GM19043 (cell line): ENCODE results near the gene SEMA4A.
"Not testable (repeated sequence)": the region's sequence is repeated elsewhere in the genome, so short reads cannot be mapped to it uniquely, and the experiment has no call there.

Source experiments
- ATAC-seq: cut with Tn5 transposase; IDR thresholded peaks from one replicate; pipeline ENCODE4 v1.9.1; 2021; ENCODE audit warnings: low read depth; ENCODE audit not compliant: unreplicated experiment

The SEMA4A gene

DNA sequence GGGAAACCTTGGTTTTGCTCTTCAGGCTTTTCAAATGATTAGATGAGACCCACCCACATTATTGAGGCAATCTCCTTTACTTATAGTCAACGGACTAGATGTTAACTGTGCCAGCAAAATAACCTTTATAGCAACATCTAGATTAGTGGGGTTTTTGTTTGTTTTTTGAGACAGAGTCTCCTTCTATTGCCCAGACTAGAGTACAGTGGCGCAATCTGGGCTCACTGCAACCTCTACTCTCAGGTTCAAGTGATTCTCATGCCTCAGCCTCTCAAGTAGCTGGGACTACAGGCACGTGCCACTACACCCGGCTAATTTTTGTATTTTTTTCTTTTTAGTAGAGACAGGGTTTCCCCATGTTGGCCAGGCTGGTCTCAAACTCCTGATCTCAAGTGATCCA lies 36.9 kb downstream of the SEMA4A start:
- ATAC-seq = not testable (repeated sequence)

GRCh38 chr1:156191292-156191964 lies 38.0 kb downstream of the SEMA4A start:
- no peak for ATAC-seq

DNA sequence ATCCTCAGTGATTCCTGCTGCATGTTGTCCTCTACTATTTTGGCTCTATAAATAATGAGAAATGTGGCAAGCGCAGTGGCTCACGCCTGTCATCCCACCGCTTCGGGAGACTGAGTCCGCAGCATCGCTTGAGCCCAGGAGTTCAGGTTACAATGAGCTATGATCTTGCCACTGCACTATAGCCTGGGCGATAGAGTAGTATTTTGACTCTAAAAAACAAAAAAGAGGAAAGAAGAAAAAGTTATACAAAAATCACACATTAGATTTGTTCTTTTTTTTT lies 39.8 kb downstream of the SEMA4A start:
- ATAC-seq = no peak

- ATAC-seq = peak; percentile 96
Measured at GRCh38 chr1:156193488-156194299, 40.3 kb downstream of the SEMA4A start, which contains the start of gene SLC25A44. Gene SLC25A44, plus strand, starts transcription at chr1:156194104. Its CDS starts 5,744 bp downstream, at chr1:156199848.

GRCh38 chr1:156194300-156194652 lies 40.9 kb downstream of the SEMA4A start:
- ATAC-seq = no peak

- ATAC-seq = no peak
Measured at GRCh38 chr1:156195853-156196252, 42.5 kb downstream of the SEMA4A start.

GRCh38 chr1:156196445-156196844 lies 43.1 kb downstream of the SEMA4A start:
- ATAC-seq = no peak

DNA sequence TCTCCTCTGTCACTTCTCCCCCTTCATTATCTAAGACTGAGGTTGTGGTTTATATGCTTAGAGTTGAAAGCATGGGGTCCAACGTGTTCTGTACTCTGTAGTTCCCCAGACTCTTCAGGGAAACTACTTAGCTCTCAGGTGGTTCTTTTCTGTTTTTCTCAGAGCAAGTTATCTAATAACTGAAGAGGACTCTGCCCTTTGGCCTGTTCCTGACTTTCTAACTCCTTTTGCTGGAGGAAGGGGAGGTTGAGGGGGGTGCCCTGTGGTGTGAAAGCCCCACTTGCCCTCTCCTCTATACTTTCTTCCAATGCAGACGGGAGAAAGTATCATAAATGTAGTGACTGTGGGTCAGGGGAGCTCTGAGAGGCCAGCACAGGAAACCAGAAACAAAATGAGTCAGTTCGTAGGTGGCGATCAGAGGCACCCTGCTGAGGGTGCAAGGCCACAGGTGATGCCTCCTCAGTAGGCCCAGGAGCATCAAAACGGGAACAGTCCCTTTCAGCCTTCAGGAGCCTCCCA lies 45.5 kb downstream of the SEMA4A start:
- ATAC-seq = no peak

GRCh38 chr1:156200044-156200443 lies 46.7 kb downstream of the SEMA4A start:
- ATAC-seq = no peak

DNA sequence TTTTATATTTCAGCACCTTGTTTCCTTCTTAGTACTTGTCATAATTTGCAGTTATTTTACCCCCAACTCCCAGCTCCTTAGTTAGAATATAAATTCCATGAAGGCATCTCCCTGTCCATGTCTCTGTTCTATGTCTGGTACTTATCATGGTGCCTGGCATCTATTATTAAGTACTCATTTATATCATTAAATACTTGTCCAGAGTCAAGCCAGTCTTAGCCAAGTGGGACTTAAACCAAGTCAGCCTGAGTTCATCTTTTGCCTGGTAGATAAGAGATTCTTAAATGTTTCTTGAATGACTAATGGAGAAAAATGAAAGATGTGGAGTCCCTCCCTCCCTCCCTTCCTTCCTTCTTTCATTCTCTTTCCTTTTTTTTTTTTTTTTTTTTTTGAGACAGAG lies 49.9 kb downstream of the SEMA4A start:
- ATAC-seq = no peak

GRCh38 chr1:156204686-156205085 lies 51.3 kb downstream of the SEMA4A start:
- ATAC-seq = no peak

GRCh38 chr1:156211243-156211642 lies 57.9 kb downstream of the SEMA4A start:
- ATAC-seq = no peak

- no peak for ATAC-seq
Measured at GRCh38 chr1:156212130-156212529, 58.7 kb downstream of the SEMA4A start.

DNA sequence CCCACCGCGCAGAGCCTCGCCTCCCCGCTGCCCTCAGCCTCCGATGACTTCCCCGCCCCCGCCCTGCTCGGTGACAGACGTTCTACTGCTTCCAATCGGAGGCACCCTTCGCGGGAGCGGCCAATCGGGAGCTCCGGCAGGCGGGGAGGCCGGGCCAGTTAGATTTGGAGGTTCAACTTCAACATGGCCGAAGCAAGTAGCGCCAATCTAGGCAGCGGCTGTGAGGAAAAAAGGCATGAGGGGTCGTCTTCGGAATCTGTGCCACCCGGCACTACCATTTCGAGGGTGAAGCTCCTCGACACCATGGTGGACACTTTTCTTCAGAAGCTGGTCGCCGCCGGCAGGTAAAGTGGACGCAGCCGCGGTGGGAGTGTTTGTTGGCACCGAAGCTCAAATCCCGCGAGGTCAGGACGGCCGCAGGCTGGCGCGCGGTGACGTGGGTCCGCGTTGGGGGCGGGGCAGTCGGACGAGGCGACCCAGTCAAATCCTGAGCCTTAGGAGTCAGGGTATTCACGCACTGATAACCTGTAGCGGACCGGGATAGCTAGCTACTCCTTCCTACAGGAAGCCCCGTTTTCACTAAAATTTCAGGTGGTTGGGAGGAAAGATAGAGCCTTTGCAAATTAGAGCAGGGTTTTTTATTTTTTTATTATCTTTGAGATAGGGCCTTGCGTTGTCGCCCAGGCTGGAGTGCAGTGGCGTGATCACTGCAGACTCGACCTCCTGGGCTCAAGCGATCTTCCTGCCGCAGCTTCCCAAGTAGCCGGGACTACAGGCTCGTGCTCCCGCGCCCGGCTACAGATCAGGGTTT lies 59.7 kb downstream of the SEMA4A start, which contains the start of gene PMF1:
TSS of gene PMF1 (plus strand) at position 175 of the 811 bp plus-strand sequence. CDS start at position 184, 9 bp downstream.
- ATAC-seq = peak; percentile 89

DNA sequence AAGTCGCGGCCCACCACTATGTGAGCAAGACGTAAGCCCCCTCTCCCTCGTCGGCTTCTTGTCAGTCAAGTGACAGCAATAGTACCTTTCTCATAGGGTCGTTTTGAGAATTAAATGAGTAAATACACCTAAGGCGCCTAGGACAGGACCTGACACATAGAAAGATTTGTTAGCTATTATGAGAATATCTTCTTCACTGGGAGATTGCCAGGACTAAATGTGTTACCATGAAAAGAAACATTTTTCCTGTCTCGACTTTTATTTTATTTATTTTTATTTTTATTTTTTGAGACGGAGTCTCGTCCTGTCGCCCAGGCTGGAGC lies 60.2 kb downstream of the SEMA4A start:
- ATAC-seq = no peak

GRCh38 chr1:156214024-156214748 lies 60.8 kb downstream of the SEMA4A start:
- ATAC-seq = no peak

DNA sequence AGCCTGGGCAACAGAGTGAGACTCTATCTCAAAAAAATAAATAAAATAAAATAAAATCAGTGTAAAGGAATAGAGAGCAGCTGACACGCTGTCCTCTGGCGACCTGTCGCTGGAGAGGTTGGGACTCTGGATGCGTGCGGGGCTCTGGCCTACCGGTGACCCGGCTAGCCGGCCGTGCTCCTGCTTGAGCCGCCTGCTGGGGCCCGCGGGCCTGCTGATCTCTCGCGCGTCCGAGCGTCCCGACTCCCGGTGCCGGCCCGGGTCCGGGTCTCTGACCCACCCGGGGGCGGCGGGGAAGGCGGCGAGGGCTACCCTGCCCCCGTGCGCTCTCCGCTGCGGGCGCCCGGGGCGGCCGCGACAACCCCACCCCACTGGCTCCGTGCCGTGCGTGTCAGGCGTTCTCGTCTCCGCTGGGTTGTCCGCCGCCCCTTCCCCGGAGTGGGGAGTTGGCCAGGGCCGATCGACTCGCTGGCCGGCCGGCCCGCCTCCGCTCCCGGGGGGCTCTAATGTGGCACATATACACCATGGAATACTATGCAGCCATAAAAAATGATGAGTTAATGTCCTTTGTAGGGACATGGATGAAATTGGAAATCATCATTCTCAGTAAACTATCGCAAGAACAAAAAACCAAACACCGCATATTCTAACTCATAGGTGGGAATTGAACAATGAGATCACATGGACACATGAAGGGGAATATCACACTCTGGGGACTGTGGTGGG lies 63.1 kb downstream of the SEMA4A start:
- ATAC-seq = not testable (repeated sequence)

DNA sequence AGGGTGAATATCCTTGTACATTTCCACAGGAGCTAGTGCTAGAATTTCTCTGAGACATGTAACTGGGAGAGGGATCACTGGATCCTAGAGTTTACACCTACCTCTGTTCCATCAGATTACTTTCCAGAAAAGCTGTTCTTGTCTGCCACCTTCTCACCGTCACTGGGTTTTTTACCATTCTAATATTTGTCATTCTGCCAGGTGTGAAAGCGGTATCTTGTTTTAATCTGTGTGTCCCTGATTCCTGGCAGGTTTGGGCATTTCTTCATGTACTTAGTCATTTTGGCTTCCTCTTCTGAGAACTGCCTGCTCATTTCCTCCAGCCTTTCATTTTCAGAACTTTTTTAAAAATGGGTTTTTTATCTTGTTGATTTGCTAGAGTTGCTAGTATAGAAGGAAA lies 64.5 kb downstream of the SEMA4A start:
- ATAC-seq = no peak

GRCh38 chr1:156220226-156220625 lies 66.8 kb downstream of the SEMA4A start:
- no peak for ATAC-seq
